SK-MEL-5 (cell line): ENCODE results near the gene CDKL1. TPM values are rescaled to one million over a fixed set of nuclear protein-coding genes. Genes with fewer than 3 reads are reported as not detected.
"Not testable (repeated sequence)": the region's sequence is repeated elsewhere in the genome, so short reads cannot be mapped to it uniquely, and the experiment has no call there.

Source experiments
- DNase-seq: peaks from one replicate; pipeline ENCODE4 v3.0.0-alpha.2; 2016; ENCODE audit warnings: low read depth, low spot score
- in situ Hi-C: cut with HindIII; loops from 2 replicates; pipeline ENCODE4 v1.10.0; 2016; ENCODE audit warnings: low sequenced_read_pairs, high pct_unique_total_duplicates, low pct_unique_long_range_greater_than_20kb
- total RNA-seq: library from RNA; depleted of rRNA; stranded (reverse); fragments of >200 nt; shearing (Covaris generic); gene quantifications from 2 replicates; pipeline ENCODE4 v1.2.3, GENCODE V29; 2014

Gene CDKL1
- total RNA-seq, 1 experiment from 2014 or later, result 89.0 TPM

DNA sequence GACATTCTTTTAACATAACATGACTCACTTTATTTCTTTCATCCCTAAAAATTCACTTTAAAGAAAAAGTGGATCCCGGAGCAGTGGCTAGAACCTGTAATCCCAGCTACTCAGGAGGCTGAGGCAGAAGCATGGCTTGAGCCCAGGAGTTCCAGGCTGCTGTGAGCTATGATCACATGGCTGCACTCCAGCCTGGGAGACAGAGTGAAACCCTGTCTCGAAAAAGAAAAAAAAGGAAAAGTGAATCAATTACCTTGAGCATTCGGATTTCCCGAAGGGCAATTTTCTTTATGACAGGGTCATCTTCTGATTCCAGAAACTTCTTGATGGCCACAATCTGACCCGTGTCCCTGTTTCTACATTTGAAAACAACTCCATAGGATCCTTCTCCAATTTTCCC lies 1.2 kb downstream of the CDKL1 start:
- in situ Hi-C loops, result no loop called here

DNA sequence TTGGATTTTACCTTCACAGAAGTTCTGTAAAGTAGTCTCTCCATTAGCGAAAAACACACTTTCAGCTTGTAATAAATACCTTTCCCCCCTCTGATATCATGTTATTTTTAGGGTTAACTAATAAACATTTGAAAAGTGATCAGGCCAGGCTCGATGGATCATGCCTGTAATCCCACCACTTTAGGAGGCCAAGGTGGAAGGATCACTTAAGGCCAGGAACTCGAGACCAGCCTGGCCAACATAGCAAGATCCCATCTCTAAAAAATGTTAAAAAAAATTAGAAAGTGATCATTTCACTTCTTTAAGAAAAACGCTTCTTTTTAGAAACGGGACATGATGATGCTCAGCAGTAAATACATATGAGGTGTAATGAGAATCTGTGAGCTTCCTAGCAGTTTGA lies 2.0 kb downstream of the CDKL1 start:
- in situ Hi-C loops, result no loop called here
- DNase-seq, result no peak

More for the DNA sequence above, 1.2 kb downstream of the CDKL1 start:
- DNase-seq, result no peak

DNA sequence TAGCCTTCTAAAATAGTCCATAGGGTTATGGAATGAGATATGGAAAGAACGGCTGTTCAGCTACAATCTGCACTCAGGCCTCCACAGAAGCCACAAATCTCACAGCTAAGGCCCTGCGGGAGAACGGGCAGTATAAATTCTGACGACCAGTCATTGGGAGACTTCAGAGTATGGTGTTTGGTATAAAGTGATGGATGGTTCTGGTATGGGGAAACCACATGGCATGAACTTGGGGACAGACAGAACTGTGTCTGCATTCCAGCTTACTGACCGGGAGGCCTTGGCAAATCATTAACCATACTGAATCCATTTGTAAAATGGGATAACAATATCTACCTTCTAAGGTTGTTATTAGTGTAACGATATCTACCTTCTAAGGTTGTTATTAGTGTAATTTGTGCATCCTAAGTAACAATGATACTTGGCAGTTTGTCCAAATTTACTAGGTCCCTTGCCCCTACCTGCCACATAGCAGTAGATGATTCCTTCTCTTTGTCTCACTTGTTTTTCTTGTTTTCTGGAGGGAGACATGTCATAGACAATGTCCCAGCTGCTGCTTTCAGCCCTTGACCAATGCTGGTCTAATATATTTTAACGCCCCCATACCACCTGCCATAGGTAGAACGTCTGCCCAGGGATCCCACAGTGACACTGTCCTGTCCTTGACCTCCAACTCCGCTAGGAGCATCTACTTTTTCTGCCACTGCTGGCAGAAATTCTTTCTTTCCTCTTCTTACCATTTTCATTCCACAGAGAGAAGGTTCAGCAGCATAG lies 6.8 kb downstream of the CDKL1 start:
- no peak for DNase-seq
- in situ Hi-C loops, result no loop called here

DNA sequence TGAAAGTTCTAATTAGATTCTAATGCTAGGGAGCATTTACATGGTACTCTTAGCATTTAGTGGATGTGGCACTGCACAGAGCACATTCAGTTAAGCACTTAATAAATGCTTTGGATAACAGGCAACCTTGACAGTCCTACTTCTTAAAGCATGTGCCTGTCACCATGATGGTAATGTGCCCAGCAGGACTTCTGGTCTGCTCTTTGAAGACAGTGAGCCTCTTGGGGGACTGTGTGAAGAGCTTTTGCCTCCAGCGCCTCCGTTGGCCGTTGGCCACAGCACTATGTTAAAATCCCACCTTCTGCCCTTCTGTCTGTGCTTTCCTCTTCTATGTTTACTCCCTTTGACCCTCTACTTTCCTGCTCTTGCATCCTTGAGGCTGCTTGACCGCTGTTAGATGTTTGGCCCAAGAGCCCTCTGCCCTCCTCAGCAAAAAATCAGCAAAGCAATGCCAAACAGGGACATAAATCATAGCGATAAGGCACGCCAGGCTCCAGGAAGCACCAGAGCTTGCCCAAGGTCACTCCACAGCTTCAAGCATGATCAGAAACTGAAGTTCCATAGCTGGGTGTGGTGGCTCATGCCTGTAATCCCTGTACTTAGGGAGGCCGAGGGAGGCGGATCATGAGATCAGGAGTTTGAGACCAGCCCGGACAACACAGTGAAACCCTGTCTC lies 8.3 kb downstream of the CDKL1 start:
- no peak for DNase-seq
- in situ Hi-C loops, result no loop called here

DNA sequence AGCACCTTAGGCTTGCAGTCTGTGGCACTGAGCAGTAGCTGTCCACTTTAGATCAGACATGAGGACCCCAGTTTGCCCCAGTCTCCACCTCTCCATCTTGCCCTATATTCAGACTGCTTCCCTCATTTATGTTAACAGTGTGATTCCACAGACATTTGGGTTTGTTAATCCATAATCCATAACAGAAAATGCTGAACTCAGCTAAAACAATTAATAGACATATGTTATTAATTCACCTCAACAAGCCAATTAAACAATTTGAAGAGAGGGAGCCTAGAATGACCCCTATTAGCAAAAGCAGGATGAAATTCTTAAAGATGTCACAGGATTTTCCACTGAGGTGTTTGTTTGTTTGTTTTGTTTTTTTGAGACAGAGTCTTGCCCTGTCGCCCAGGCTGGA lies 9.1 kb downstream of the CDKL1 start:
- DNase-seq, result no peak
- in situ Hi-C loops, result no loop called here

DNA sequence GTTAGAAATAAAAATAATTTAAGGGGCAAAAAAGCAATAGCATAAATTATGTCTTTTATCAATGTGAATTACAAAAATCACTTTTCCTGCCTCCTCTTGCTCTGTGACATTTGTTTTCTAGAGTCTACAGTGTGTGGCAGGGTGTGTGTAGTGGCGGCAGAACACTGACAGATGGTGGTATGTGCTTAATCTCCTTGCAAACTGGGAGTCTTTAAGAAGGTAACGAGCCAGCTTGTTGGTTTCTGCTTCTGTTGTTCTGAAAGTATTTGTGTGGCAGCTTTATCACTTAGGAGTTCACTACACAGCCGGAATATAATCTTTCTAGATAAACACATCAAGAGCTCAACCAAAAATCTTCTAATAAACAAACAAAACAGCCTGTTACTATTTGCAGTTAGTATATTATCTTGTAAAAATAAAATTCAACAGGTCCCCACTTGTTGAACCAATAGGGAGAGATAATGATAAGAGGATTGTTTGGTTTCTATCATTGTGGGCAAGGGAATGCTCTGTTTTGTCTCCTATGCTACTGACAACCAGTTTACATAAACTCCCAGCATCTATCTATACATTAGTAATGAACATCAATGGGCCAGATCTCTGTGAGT lies 13.0 kb downstream of the CDKL1 start:
- in situ Hi-C loops, result no loop called here

DNA sequence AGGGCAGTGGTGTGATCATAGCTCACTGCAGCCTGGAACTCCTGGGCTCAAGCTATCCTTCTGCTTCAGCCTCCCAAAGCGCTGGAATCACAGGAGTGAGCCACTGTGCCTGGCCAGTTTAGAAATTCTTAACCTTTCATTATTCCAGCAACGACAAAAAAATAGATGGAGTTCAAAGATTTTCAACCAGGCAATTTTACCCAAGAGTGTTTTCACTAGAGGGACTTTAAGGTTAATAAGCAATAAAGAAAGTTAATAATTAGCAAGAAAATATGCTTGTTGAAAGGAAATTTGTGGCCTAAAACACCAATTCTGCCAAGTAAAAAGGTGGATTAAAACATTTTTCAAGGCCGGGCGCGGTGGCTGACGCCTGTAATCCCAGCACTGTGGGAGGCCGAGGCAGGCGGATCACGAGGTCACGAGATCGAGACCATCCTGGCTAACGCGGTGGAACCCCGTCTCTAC lies 14.8 kb downstream of the CDKL1 start:
- in situ Hi-C loops, result no loop called here

More for the DNA sequence above, 13.0 kb downstream of the CDKL1 start:
- no peak for DNase-seq

DNA sequence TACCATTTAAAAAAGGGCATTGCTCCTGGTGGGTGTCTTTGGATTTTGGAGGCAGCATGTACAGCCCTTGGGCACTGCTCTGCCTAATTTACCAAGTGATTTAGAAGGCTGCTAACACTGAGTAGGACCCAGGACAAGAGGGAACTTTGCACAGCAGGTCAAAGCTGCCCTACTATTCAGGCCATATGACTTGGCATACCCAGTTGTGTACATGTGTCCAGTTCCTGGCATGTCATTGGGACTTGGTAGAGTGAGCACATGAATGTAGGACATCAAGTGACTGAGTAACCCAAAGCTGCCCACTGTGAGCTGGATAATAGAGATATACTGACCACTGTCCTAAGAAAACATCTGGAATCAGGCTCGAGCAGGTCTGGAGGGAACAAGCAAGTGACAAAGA lies 15.7 kb downstream of the CDKL1 start:
- no peak for DNase-seq
- in situ Hi-C loops, result no loop called here

More for the DNA sequence above, 14.8 kb downstream of the CDKL1 start:
- no peak for DNase-seq

DNA sequence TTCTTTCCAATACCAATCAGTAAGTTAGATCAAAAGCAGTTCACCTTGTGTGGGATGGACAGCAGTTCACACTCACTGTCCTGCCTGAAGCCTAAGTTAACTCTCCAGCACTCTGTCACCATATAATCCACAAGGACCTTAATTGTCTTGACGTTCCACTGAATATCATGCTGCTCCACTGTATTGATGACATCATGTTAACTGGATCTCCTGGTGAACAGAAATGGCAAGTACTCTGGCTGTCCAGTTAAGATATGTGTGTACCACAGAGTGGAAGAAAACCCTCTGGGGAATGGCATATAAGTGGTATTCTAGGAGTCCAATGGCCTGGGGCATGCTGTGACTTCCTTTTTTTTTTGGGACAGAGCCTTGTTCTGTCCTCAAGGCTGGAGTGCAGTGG lies 16.2 kb downstream of the CDKL1 start:
- in situ Hi-C loops, result no loop called here
- no peak for DNase-seq

DNA sequence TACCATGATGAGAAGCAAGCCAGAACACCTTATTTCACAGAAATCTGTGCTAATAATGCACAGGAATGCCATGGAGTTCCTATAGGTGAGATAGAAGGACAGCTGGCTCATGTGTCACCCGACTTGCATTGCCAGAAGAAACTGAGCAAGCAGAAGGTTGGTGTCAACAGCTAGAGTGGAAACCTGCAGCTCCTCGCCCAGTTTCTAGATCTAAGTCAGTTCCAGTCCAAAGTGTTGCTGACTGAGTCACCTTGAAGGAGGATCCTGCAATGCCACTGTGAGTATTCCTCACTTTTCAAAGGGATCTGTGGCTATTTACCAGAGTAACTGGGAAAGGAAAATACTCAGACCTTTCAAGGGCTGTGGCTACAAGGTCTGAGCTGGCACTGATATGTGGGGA lies 17.1 kb downstream of the CDKL1 start:
- no peak for DNase-seq
- in situ Hi-C loops, result no loop called here

DNA sequence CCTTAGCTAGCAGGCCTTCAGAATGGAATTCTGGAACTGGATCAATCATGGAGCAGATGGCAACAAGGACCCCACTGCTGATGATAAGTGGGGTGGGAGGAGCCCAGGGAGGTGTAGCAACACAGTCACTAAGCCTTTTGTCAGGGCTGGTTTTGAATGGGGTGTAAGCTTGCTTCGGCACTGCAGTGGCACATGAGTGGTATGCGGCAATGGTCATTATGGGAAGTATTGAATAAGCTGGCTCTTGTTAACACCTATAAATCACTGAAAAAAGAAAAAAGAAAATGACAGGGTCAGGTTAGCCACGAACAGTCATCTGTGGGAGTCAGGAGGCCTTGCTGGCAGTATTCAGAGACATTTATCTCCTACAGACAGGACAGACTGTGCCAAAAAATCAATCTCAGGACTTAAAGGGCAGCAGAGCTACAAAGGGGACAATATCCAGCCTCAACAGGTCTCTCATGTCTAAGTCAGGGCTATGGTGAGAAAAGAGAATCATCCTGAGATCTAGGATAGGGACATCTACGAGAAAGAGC lies 19.1 kb downstream of the CDKL1 start:
- in situ Hi-C loops, result no loop called here

DNA sequence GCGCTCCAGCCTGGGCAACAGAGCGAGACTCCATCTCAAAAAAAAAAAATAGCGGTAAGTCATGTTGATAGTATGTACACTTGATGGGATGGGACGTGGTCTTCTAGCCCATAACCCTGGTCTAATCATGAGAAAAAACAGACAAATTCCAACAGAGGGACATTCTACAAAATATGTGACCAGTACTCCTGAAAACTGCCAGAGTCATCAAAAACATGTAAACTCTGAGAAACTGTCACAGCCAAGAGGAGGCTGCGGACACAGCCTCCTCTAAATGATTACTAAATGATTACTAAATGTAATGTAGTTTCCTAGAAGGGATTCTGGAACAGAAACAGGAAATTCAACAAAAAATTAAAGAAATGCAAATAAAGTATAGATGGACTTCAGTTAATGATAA lies 20.9 kb downstream of the CDKL1 start:
- in situ Hi-C loops, result no loop called here
- no peak for DNase-seq

More for the DNA sequence above, 19.1 kb downstream of the CDKL1 start:
- DNase-seq, result no peak

DNA sequence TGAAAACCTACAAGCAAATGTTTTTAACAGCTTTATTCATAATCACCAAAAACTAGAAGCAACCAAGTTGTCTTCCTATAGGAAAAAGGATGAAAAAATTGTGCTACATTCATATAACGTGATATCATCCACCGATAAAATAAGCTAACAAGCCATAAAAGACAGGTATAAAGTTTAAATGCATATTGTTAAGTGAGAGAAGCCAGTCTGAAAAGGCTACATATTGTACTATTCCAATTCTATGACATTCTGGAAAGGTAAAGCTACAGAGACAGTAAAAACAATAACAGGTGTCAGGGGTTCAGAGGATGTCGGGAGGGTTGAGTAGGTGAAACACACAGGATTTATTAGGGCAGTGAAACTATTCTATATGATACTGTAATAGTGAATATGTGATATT lies 22.7 kb downstream of the CDKL1 start:
- in situ Hi-C loops, result no loop called here
- no peak for DNase-seq

DNA sequence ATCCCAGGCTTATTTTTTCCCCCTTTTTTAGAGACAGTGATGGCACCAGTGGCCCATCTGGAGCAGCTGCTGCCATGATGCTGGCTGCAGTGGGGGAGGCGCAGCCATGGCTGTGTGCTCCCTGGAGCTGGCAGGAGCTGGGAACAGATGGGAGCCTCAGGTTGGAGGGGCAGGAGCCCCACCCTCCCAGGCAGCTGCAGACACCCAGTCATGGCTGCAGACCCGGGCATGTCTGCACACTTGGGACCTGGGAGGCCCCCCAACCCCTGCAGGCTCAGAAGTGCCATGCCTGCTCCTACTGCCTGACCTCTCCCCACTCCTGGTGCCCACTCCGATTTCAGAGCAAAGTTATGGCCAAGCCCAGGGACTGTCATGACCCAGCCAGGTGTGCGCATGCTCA lies 25.1 kb downstream of the CDKL1 start:
- in situ Hi-C loops, result no loop called here
- no peak for DNase-seq

DNA sequence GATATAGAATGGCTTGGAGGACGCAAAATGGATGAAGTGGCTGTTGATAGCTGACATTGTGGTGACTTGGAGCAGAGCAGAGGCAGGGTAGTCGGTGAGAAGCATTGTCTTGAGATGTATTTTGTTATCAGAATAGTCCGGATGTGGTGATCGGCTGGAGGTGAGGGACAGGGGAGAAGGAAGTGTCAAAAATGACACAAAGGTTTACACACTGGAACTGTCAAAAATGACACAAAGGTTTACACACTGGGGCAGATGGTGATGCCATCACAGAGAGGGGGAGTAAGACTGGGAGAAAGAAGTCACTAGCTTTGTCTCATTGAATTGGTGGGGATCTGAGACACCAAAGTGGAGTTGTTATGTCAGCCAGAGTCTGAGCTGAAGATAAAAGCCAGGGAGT lies 30.1 kb downstream of the CDKL1 start:
- in situ Hi-C loops, result no loop called here

DNA sequence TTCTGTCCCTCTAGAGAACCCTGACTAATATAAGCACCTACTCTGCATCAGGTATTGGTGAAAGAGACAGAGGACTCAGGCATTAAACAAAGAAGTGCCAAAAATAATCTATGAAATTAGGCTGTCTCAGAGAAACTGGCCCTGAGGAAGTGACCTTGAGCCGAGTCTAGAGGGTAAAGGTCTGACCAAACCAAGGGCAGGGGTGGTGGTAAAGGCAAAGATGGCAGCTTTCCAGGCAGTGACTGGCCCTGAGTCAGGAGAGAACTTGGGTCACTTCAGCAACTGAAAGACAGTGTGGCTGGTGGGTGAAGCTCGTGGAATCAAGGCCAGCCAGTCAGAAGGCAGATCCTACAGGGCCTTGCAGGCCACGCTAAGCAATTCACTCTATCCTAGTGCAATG lies 30.6 kb downstream of the CDKL1 start:
- in situ Hi-C loops, result no loop called here
- DNase-seq, result no peak

More for the DNA sequence above, 30.1 kb downstream of the CDKL1 start:
- DNase-seq, result no peak

DNA sequence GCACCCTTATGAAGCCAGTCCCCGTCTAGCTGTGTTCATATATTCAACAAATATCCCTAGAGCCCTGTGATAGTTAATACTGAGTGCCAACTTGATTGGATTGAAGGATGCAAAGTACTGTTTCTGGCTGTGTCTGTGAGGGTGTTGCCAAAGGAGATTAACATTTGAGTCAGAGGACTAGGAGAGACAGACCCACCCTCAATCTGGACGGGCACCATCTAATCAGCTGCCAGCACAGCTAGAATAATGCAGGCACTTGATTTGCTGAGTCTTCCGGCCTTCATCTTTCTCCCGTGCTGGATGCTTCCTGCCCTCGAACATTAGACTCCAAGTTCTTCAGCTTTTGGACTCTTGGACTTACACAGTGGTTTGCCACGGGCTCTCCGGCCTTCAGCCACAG lies 31.1 kb downstream of the CDKL1 start:
- in situ Hi-C loops, DNase-seq: not testable (repeated sequence)

DNA sequence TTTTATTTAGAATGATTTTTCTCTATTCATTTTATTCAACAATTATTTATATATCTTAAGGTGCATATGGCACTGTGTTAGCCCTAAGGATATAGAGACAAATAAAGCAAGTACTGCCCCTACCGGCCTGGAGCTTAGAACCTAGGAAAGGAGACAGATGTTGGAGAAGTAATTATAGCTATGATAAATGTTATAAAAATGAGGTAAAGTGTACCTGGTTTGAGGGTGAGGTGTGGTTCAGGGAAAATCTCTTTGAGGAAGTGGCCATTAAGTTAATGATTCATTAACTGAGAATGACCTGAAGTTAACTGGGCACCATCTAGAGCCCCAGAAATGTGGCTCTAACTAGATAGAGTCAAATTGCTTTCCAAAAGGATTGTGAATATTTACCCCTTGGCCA lies 31.9 kb downstream of the CDKL1 start:
- in situ Hi-C loops, result no loop called here
- DNase-seq, result no peak
